IPS-20b (cell line): ENCODE data around the gene ARSA.

Experiments used
- H3K27ac ChIP-seq: one replicate; pipeline ENCODE4 v1.5.1; 2013; ENCODE audit warnings: low read length
- H3K27me3 ChIP-seq: 2 replicates; pipeline ENCODE4 v1.6.1; 2013; ENCODE audit warnings: mild to moderate bottlenecking, low read length, inconsistent platforms; ENCODE audit not compliant: insufficient read depth
- H3K36me3 ChIP-seq: 2 replicates; pipeline ENCODE4 v1.6.1; 2013; ENCODE audit warnings: low read depth, mild to moderate bottlenecking, inconsistent platforms, low read length, moderate library complexity; ENCODE audit not compliant: insufficient read depth
- H3K4me1 ChIP-seq: 2 replicates; pipeline ENCODE4 v1.6.1; 2013; ENCODE audit warnings: mild to moderate bottlenecking, control low read depth, inconsistent platforms, low read length, moderate library complexity; ENCODE audit not compliant: insufficient read depth
- H3K4me3 ChIP-seq: 2 replicates; pipeline ENCODE4 v1.5.1; 2013; ENCODE audit warnings: mild to moderate bottlenecking, low read length, inconsistent platforms
- H3K9ac ChIP-seq: 2 replicates; pipeline ENCODE4 v1.6.1; 2013; ENCODE audit warnings: low read depth, mild to moderate bottlenecking, inconsistent platforms, low read length, moderate library complexity
- H3K9me3 ChIP-seq: 2 replicates; pipeline ENCODE4 v1.6.1; 2013; ENCODE audit warnings: mild to moderate bottlenecking, low read depth, low read length, inconsistent platforms; ENCODE audit not compliant: insufficient read depth

ARSA gene

DNA sequence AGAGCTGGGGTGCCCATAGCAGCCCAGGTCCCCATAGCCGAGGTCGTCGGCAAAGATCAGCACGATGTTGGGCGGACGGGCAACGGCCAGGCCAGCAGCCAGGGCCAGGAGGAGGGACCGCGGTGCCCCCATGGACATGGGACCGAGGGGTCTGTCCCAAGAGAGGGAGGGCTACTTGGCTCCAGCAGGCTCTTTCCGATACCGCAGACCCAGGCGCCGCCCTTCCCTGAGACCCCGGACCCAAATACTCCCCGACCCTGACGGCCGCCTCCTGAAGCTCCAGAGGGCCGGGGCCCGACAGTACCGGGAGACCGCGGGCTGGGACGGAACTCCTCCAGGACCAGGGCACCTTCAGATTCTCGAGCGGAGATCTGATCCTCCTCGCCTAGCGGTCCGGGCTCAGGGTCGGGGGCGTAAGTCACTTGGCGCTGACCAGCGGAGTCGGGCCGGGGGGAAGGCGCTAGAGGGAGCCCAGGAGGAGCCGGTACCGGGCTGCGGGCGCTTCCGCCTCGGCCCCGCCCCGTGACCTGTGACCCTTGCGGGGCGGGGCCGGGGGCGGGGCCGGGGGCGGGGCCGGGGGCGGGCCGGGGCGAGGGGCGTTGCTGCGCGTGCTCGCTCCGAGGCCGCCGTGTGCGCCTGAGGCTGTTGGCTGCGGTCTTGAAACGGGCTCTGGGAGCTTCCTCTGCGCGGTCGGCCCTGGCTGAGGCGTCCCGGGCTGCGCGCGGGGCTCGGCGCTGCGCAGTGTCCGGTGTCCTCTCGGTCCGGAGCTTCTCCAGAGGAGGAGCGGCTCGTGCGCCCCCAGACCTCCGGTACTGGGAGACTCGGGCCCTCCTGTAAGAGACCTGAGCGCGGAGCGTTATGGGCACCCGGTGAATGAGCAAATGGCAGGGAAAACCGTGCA, at the start of gene ARSA:
TSS of gene ARSA (minus strand) at position 511 of the 901 bp plus-strand sequence. CDS start at position 138, 373 bp downstream.
- peaks cover 6% of the 10 kb centered on the region for H3K27me3 ChIP-seq
- H3K27ac ChIP-seq: no peak within 1 kb of the TSS

DNA sequence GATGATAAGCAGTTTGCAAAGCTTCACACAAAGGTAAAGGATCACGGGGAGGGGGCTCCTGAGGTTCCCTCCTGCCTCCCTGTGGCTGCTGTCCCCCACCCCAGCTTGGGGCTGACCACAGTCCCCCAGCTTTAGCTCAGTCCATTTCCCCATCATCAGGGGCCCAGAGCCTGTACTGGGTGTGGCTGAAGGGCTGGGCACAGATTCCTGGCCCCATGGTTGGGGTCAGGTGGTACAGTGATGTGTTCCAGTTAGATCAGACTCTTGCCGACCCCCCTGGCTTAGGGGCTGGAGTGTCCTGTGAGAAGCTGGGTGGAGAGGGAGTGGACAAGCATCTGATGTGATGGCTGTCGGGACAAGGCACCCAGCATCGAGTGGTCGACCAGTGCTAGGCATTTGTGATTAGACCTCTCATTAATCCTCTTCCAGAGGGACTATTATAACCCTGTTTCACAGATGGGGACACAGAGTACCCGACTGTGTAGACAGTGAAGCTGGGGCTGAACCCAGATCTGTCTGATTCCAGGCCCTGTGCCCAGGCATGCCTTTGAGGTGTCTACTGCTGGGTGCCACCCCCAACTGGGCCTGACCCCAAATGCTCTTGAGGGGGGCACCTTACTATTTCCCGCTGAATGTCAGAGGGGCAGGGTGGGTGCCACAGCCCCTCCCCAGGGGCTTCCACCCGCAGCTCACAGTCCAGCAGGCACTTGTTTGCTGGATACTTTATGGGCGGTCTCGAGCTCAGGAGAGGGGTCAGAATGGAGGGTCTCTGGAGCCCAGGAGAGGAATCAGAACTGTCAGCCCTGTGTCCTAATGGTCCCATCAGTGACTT, 48.9 kb upstream of the ARSA start:
- no peak overlapping the region for H3K9ac ChIP-seq
- no peaks in the 10 kb centered on the region for H3K36me3 ChIP-seq

More for the DNA sequence above, at the start of gene ARSA:
- peak within 1 kb of the TSS; percentile 83 for H3K4me3 ChIP-seq
- H3K9me3 ChIP-seq: no peaks in the 10 kb centered on the region
- H3K36me3 ChIP-seq: no peaks in the 10 kb centered on the region
- peaks cover 6% of the 10 kb centered on the region; the same call in 1 of the 2 replicates for H3K4me1 ChIP-seq
- peak within 1 kb of the TSS; percentile 69; the same call in 1 of the 2 replicates for H3K9ac ChIP-seq

DNA sequence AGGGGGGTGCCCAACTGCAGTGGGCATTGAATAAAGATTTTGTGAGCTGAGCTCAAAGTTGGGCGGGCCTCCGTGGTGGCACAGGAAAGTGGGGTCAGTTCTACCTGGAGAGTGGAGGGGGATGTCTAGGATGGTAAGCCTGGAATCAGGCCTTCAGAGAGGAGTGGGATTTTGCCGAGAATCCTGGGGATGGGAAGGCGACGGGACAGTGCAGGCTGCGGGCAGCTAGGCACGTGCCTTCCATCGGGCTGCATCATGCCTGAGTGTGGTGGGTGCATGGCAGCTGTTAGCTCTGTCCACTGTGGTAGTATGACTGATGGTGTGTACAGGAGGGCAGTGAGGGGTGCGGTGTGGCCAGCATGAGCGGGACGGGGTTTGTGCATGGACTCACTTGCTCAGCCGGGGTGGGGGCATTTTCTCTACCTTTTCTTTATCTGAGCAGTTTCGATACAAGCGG, 48.3 kb upstream of the ARSA start:
- no peak overlapping the region for H3K4me3 ChIP-seq

More for the DNA sequence above, 48.9 kb upstream of the ARSA start:
- Histone ChIP-seq H3K9me3 (no peaks in the 10 kb centered on the region), H3K27me3 (peaks cover 31% of the 10 kb centered on the region), H3K4me3 (no peak overlapping the region), H3K27ac (no peak overlapping the region), H3K4me1 (peaks cover 7% of the 10 kb centered on the region; the same call in 1 of the 2 replicates)

DNA sequence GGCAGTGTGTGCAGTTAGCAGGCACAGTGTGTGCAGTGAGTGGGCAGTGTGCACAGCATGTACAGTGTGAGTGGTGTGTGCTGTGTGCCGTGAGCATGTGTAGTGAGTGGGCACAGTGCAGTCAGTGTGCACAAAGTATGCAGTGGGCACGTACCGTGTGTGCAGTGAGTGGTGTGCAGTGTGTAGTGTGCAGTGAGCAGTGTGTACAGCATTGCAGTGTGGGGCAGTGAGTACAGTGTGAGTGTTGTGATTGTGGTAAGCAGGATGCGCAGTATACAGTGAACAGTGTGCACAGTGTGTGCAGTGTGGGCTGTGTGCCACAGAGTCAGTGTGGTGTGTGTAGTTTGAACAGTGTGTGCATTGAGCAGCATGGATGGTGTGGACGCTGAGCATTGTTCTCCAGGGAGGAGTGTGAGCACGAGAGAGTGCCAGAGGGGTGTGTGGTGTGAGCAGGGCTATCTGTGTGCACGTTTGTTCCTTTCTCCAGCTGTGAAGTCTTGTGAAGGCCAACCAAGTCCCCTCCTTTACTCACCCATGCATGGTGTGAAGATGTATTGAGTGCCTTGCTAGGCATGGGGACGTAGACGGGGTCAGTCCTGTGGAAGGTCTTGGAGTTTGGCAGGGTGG, 47.7 kb upstream of the ARSA start:
- Histone ChIP-seq H3K9me3 (no peaks in the 10 kb centered on the region), H3K27me3 (peaks cover 36% of the 10 kb centered on the region), H3K4me1 (peaks cover 7% of the 10 kb centered on the region; the same call in 1 of the 2 replicates), H3K4me3 (peak overlapping the region; percentile 72), H3K27ac (no peak overlapping the region), H3K36me3 (no peaks in the 10 kb centered on the region), H3K9ac (peak overlapping the region; percentile 32; the same call in 1 of the 2 replicates)

More for the DNA sequence above, 48.3 kb upstream of the ARSA start:
- Histone ChIP-seq H3K27ac (no peak overlapping the region), H3K27me3 (peaks cover 36% of the 10 kb centered on the region), H3K4me1 (peaks cover 7% of the 10 kb centered on the region; the same call in 1 of the 2 replicates), H3K36me3 (no peaks in the 10 kb centered on the region), H3K9ac (no peak overlapping the region), H3K9me3 (no peaks in the 10 kb centered on the region)

DNA sequence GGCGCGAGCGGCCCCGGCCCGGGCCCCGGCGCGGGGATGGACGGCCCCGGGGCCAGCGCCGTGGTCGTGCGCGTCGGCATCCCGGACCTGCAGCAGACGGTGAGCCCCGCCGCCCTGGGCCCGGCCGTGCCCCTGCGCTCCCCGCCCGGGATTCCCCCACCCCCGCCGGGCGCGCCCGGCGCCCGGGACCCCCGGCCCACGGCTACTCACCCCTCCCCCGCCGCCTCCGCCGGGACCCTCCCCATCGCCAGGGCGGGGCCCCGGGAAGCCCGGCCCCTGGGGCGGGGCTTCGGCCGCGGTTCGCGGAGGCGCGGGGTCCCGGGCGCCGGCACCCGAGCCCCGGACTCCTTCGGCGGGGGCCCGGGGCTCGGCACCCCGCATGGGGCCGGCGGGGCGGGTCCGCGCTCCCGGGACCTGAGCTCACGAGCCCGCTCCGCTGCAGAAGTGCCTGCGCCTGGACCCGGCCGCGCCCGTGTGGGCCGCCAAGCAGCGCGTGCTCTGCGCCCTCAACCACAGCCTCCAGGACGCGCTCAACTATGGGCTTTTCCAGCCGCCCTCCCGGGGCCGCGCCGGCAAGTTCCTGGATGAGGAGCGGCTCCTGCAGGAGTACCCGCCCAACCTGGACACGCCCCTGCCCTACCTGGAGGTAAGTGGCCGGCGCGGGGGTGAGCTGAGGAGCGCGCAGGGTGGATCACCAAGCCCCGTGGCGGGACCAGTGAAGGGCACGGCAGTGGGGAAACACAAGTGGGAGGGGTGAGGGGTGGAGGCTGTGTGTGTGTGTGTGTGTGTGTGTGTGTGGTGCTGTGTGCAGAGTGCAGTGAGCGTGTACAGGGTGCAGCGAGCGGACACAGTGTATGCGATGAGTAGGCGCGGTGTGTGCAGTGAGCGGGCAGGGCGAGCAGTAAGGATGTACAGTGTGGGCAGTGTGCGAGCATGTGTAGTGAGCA, 46.9 kb upstream of the ARSA start:
- Histone ChIP-seq H3K27ac (no peak overlapping the region), H3K9me3 (no peaks in the 10 kb centered on the region), H3K36me3 (no peaks in the 10 kb centered on the region), H3K9ac (peak overlapping the region; percentile 32; the same call in 1 of the 2 replicates), H3K4me1 (peaks cover 7% of the 10 kb centered on the region; the same call in 1 of the 2 replicates), H3K27me3 (peaks cover 36% of the 10 kb centered on the region), H3K4me3 (peak overlapping the region; percentile 72)

DNA sequence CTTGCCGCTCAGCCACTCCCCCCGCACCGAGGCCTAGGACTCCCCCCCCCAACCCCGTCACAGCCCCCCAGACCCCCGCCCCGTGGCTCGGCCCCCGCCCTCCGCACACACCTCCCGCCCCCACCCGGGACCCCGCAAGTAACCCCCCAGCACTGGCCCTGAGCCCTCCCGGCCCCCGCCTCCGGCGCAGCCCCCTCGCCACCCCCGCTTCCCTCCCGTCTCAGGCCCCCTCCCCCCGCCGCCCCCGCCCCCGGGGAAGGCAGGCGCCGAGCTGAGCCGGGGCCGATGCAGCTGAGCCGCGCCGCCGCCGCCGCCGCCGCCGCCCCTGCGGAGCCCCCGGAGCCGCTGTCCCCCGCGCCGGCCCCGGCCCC, 46.2 kb upstream of the ARSA start:
- Histone ChIP-seq H3K36me3 (no peaks in the 10 kb centered on the region), H3K27me3 (peaks cover 36% of the 10 kb centered on the region), H3K27ac (no peak overlapping the region), H3K9me3 (no peaks in the 10 kb centered on the region), H3K9ac (no peak overlapping the region), H3K4me3 (no peak overlapping the region; the same call in 1 of the 2 replicates), H3K4me1 (peaks cover 7% of the 10 kb centered on the region; the same call in 1 of the 2 replicates)

DNA sequence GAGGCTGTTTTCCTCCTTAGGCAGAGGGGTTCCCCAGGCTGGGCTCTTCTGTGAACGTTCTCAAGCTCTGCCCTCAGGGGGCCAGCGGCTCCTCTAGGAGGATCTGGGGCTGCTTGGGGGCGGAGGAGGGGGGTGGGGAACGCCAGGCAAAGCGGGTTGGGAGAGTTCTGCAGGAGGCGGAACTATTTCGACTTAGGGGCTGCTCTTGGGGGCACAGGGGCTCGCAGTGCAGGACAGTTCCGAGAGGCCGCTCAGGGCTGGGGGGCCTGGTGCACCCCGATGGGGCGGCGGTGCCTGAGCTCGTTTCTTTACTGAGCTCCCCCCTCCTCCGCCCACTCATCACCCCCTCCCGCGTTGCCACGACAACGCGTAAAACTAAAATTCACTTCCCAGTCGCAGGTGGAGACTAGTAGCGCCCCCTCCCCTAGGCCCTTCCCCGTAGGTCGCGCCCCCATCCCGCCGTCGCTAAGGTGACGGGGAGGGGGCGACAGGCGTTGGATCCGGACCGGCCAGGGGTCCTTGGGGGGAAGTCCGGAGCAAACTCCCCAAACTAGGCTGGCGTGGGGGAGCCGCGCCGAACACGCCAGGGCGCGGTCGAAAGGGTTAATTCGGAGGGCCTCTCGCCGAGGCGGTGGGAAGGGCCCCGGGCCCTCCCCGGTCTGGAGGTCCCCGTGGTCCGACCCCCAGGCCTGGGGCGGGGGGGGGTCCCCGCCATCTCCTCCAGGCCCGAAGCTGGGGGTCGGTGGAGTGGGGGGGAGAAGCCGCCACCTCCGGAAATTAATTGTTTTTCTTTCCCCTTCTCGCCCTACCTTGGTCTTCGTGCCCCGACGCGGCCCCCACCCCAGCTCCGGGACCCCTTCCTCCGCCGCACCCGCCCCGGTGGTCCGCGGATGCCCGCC, 45.5 kb upstream of the ARSA start:
- no peak overlapping the region for H3K27ac ChIP-seq

DNA sequence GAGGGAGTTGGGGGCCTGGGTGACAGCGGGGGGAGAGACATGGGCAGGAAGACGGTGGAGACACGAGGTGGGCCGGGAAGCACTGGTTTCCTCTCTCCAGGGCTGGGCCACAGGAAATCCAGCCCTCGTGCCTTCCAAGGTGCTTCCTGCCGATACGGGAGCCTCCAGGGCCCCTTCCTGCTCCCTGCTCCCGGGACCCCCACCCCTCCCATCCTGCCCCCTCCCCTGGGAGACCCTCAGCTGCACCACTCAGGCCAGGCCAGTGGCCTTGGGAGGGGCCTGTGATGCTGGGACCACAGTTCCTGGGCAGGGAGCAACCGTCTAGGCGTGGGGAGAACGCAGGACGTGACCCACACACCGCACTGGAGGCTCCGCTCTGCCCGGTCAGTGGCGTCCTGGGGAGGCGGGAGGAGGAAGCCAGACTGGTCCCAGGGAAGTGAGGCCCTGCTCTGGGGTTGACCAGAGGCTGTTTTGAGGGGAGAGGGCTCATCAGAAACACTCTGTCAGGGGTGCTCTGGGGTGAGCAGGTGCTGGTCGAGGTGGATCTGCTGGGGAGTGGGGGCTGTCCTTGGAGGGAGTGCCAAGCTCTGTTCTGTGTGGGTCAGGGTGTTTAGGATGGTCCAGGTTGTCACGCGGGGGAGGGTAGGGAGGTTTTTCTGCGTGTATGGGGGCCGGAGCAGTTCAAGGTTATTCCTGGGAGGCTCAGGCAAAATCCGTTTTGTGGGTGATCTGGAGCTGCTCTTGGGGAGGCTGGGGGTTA, 44.7 kb upstream of the ARSA start, which contains the start of gene SHANK3:
TSS of gene SHANK3 (plus strand) at position 353 of the 760 bp plus-strand sequence.
- Histone ChIP-seq H3K36me3 (no peaks in the 10 kb centered on the region), H3K27me3 (peaks cover 40% of the 10 kb centered on the region), H3K27ac (no peak within 1 kb of the TSS), H3K9me3 (no peaks in the 10 kb centered on the region), H3K4me3 (peak within 1 kb of the TSS; percentile 73; the same call in 1 of the 2 replicates), H3K9ac (no peak within 1 kb of the TSS; the same call in 1 of the 2 replicates), H3K4me1 (peaks cover 7% of the 10 kb centered on the region; the same call in 1 of the 2 replicates)

More for the DNA sequence above, 45.5 kb upstream of the ARSA start:
- Histone ChIP-seq H3K9ac (no peak overlapping the region; the same call in 1 of the 2 replicates), H3K4me3 (peak overlapping the region; percentile 73; the same call in 1 of the 2 replicates), H3K27me3 (peaks cover 38% of the 10 kb centered on the region), H3K4me1 (peaks cover 7% of the 10 kb centered on the region; the same call in 1 of the 2 replicates), H3K36me3 (no peaks in the 10 kb centered on the region), H3K9me3 (no peaks in the 10 kb centered on the region)

DNA sequence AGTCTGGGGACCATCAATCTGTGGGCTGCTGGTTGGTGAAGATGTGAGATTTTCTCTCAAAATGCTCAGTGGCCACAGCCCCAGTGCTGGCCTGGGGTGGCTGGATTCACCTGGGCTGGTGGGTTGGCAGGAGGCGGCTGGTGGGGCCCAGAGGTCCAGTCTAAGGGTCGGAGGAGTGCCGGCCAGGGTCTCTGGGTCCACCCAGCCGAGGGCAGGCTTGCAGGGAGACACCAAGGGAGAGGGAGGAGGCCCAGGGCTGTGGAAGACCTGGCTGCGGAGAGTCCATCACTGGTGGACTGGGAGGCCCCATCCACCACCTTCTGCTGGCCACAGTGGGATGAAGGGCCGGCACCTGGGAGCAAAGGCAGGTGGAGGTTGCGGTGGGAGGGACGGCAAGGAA, 44.1 kb upstream of the ARSA start:
- peaks cover 41% of the 10 kb centered on the region for H3K27me3 ChIP-seq
- H3K4me3 ChIP-seq: no peak overlapping the region
- H3K4me1 ChIP-seq: peaks cover 7% of the 10 kb centered on the region; the same call in 1 of the 2 replicates
- H3K9ac ChIP-seq: no peak overlapping the region
- H3K9me3 ChIP-seq: no peaks in the 10 kb centered on the region
- H3K27ac ChIP-seq: no peak overlapping the region
- no peaks in the 10 kb centered on the region for H3K36me3 ChIP-seq
